ENCODE data around the gene CENPL.
"Not testable (repeated sequence)": the region's sequence is repeated elsewhere in the genome, so short reads cannot be mapped to it uniquely, and the experiment has no call there.

Gene CENPL

GRCh38 chr1:173856903-173857302 is 32.2 kb upstream of the CENPL start:
- no peak for DNase-seq

GRCh38 chr1:173856014-173856413 is 31.3 kb upstream of the CENPL start:
- DNase-seq = no peak

GRCh38 chr1:173853074-173853473 is 28.4 kb upstream of the CENPL start:
- DNase-seq = no peak

GRCh38 chr1:173852105-173852504 is 27.4 kb upstream of the CENPL start:
- DNase-seq = no peak

- DNase-seq = no peak
These were observed 8.1 kb upstream of the CENPL start for GRCh38 chr1:173832748-173833147.

- no peak for DNase-seq
These were observed 2.9 kb upstream of the CENPL start for GRCh38 chr1:173827611-173828010.

- DNase-seq = no peak
These were observed 835 bp downstream of the CENPL start for GRCh38 chr1:173823781-173824314.

GRCh38 chr1:173821680-173822079 is 3.0 kb downstream of the CENPL start:
- DNase-seq = no peak

- DNase-seq = no peak
These were observed 6.2 kb downstream of the CENPL start for GRCh38 chr1:173818459-173818858.

GRCh38 chr1:173813654-173814053 is 11.0 kb downstream of the CENPL start:
- not testable (repeated sequence) for DNase-seq

- no peak for DNase-seq
These were observed 21.7 kb downstream of the CENPL start for GRCh38 chr1:173802961-173803360.

- not testable (repeated sequence) for DNase-seq
These were observed 24.7 kb downstream of the CENPL start for GRCh38 chr1:173799995-173800394.

GRCh38 chr1:173798078-173798477 is 26.6 kb downstream of the CENPL start:
- no peak for DNase-seq

- DNase-seq = no peak
These were observed 34.8 kb downstream of the CENPL start for GRCh38 chr1:173789841-173790240.

- no peak for DNase-seq
These were observed 39.7 kb downstream of the CENPL start for GRCh38 chr1:173784997-173785396.

GRCh38 chr1:173779936-173780335 is 44.7 kb downstream of the CENPL start:
- no peak for DNase-seq

GRCh38 chr1:173775578-173776226 is 49.0 kb downstream of the CENPL start:
- no peak for DNase-seq

- DNase-seq = no peak
These were observed 53.1 kb downstream of the CENPL start for GRCh38 chr1:173771560-173771959.

- not testable (repeated sequence) for DNase-seq
These were observed 54.4 kb downstream of the CENPL start for GRCh38 chr1:173770330-173770729.

GRCh38 chr1:173768827-173769226 is 55.9 kb downstream of the CENPL start:
- no peak for DNase-seq

- no peak for DNase-seq
These were observed 56.5 kb downstream of the CENPL start for GRCh38 chr1:173768206-173768605.

GRCh38 chr1:173764331-173764730 is 60.4 kb downstream of the CENPL start:
- not testable (repeated sequence) for DNase-seq

- DNase-seq = no peak
These were observed 65.7 kb downstream of the CENPL start for GRCh38 chr1:173758980-173759379.

- DNase-seq = no peak
These were observed 66.6 kb downstream of the CENPL start for GRCh38 chr1:173758110-173758509.

GRCh38 chr1:173757666-173758065 is 67.0 kb downstream of the CENPL start:
- DNase-seq = no peak
